HCT116 (cell line): ENCODE measurements around the gene ZNF777. TPM values are rescaled to one million over a fixed set of nuclear protein-coding genes. Genes with fewer than 3 reads are reported as not detected.

Experiments
- ATAC-seq: fragments of 200-7000 bp; cut with Tn5 transposase; 2 replicates; pipeline ENCODE4 v1.9.1; 2020; ENCODE audit warnings: mild to moderate bottlenecking, moderate library complexity
- BruUV-seq: library from RNA; stranded (reverse); fragments of 400-500 nt; replicated peaks from 2 replicates; lab custom pipeline; 2021; lab: Mats Ljungman, UMichigan
- CTCF ChIA-PET: fragments of 300-600 bp; sonication (Branson Sonifier 250); formaldehyde crosslinking; loops from one replicate; lab custom pipeline; 2021; ENCODE audit warnings: antibody characterized with exemption; lab: Charles Lee
- POLR2A ChIA-PET: fragments of 300-600, 350-600 bp; sonication (Branson Sonifier 250); formaldehyde crosslinking; loops from one replicate; lab custom pipeline; 2021; ENCODE audit warnings: antibody characterized with exemption; lab: Charles Lee
- RAD21 ChIA-PET, 2 experiments: fragments of 300-600 bp; sonication (Branson Sonifier 250); formaldehyde crosslinking; loops; one replicate each; lab custom pipeline; 2023; ENCODE audit warnings: low total read pairs in 2 of 2; ENCODE audit not compliant: uncharacterized antibody in 2 of 2, unreplicated experiment in 2 of 2, low non-redundant PET in 1 of 2; lab: Charles Lee
- DNase-seq: peaks from one replicate; pipeline ENCODE4 v3.0.0-alpha.2; 2010; ENCODE audit warnings: low read depth, low spot score
- H2AFZ ChIP-seq: fragments of 200-600 bp; shearing (Covaris generic), sonication (generic); 2 replicates; pipeline ENCODE4 v1.6.1; 2017; ENCODE audit warnings: low read depth, mixed run types, mixed read lengths, antibody characterized with exemption, low read length; ENCODE audit not compliant: poor library complexity, severe bottlenecking
- H3K27ac ChIP-seq: 2 replicates; pipeline ENCODE4 v1.5.1; 2012; ENCODE audit warnings: low read depth, low read length
- H3K27me3 ChIP-seq: fragments of 200-600 bp; sonication (generic); 2 replicates; pipeline ENCODE4 v1.6.1; 2016; ENCODE audit warnings: mixed run types, low read length, mixed read lengths; ENCODE audit not compliant: insufficient read depth
- H3K36me3 ChIP-seq, 2 experiments: fragments of 200-500 bp in 1 of 2; fragments of 200-600 bp in 1 of 2; sonication (Bioruptor generic) in 1 of 2; sonication (generic) in 1 of 2; 2 replicates each; pipeline versions ENCODE4 v1.5.1 to v1.6.1; 2014 to 2016; ENCODE audit warnings: low read length in 2 of 2, inconsistent platforms in 1 of 2, mixed read lengths in 1 of 2, mixed run types in 1 of 2; ENCODE audit not compliant: insufficient read depth in 2 of 2, control insufficient read depth in 1 of 2
- H3K4me1 ChIP-seq, 2 experiments: fragments of 200-600 bp in 1 of 2; sonication (generic) in 1 of 2; 2 replicates each; pipeline versions ENCODE4 v1.5.1 to v1.6.1; 2012 to 2017; ENCODE audit warnings: low read length in 2 of 2, inconsistent platforms in 1 of 2, mild to moderate bottlenecking in 1 of 2, mixed read lengths in 1 of 2, mixed run types in 1 of 2, moderate library complexity in 1 of 2; ENCODE audit not compliant: insufficient read depth in 2 of 2, control insufficient read depth in 1 of 2
- H3K4me2 ChIP-seq: fragments of 200-600 bp; sonication (generic); 2 replicates; pipeline ENCODE4 v1.6.1; 2017; ENCODE audit warnings: mixed run types, low read length, mixed read lengths
- H3K4me3 ChIP-seq, 2 experiments: fragments of 200-600 bp in 1 of 2; sonication (generic) in 1 of 2; replicated peaks in 1 of 2; 2 replicates each; pipeline ENCODE4 v1.5.1; 2011 to 2016; ENCODE audit warnings: low read length in 2 of 2, control low read depth in 1 of 2, low read depth in 1 of 2, mild to moderate bottlenecking in 1 of 2, mixed read lengths in 1 of 2, mixed run types in 1 of 2
- H3K79me2 ChIP-seq: fragments of 200-600 bp; sonication (generic); 2 replicates; pipeline ENCODE4 v1.6.1; 2017; ENCODE audit warnings: mild to moderate bottlenecking, mixed run types, low read length, moderate library complexity, mixed read lengths; ENCODE audit not compliant: insufficient read depth
- H3K9ac ChIP-seq: fragments of 200-600 bp; sonication (generic); 2 replicates; pipeline ENCODE4 v1.6.1; 2016; ENCODE audit warnings: low read length, mixed read lengths
- H3K9me2 ChIP-seq: fragments of 200-600 bp; sonication (generic), shearing (Covaris generic); 2 replicates; pipeline ENCODE4 v1.6.1; 2017; ENCODE audit warnings: mixed run types, mild to moderate bottlenecking, moderate library complexity; ENCODE audit not compliant: insufficient read depth
- H3K9me3 ChIP-seq, 2 experiments: fragments of 200-500 bp in 1 of 2; fragments of 200-600 bp in 1 of 2; sonication (Bioruptor generic) in 1 of 2; sonication (generic) in 1 of 2; 2 replicates each; pipeline ENCODE4 v1.6.1; 2014 to 2017; ENCODE audit warnings: low read length in 2 of 2, mixed read lengths in 2 of 2, inconsistent platforms in 1 of 2, low read depth in 1 of 2, mild to moderate bottlenecking in 1 of 2, mixed run types in 1 of 2, moderate library complexity in 1 of 2; ENCODE audit not compliant: control insufficient read depth in 1 of 2, insufficient read depth in 1 of 2
- H4K20me1 ChIP-seq: fragments of 200-600 bp; sonication (generic), shearing (Covaris generic); 2 replicates; pipeline ENCODE4 v1.6.1; 2017; ENCODE audit warnings: mixed run types, mild to moderate bottlenecking, moderate library complexity; ENCODE audit not compliant: insufficient read depth
- EZH2 ChIP-seq: fragments of 200-600 bp; sonication (generic); IDR thresholded peaks from 2 replicates; pipeline ENCODE4 v1.6.1; 2017; ENCODE audit warnings: antibody characterized with exemption, mixed run types
- JUND ChIP-seq: IDR thresholded peaks from 2 replicates; pipeline ENCODE4 v1.6.1; 2012
- RAD21 ChIP-seq: IDR thresholded peaks from 2 replicates; pipeline ENCODE4 v1.6.1; 2012; ENCODE audit warnings: low read depth, mild to moderate bottlenecking
- intact Hi-C: fragments of 100-400 bp; cut with micrococcal nuclease; formaldehyde crosslinking; loops from 2 replicates; pipeline ENCODE4 v1.10.0; 2022
- total RNA-seq: library from RNA; stranded (reverse); gene quantifications from one replicate; pipeline ENCODE4 v1.2.1, GENCODE V29; 2021; ENCODE audit not compliant: unreplicated experiment
- TF ChIP-seq, protein P1 (sequence below), 3 experiments: fragments of 200-600 bp in 1 of 3; sonication (generic) in 1 of 3; IDR thresholded peaks in 2 of 3; conservative IDR thresholded peaks in 1 of 3; 2 replicates each; pipeline ENCODE4 v1.5.1; 2012 to 2017; ENCODE audit warnings: low read depth in 2 of 3, low read length in 2 of 3, antibody characterized with exemption in 1 of 3, borderline replicate concordance in 1 of 3, control low read depth in 1 of 3, mild to moderate bottlenecking in 1 of 3, mixed read lengths in 1 of 3, mixed run types in 1 of 3, moderate library complexity in 1 of 3; ENCODE audit not compliant: insufficient read depth in 1 of 3

The ZNF777 gene
- total RNA-seq, 1 experiment from 2014 or later, result 15.6 TPM

DNA sequence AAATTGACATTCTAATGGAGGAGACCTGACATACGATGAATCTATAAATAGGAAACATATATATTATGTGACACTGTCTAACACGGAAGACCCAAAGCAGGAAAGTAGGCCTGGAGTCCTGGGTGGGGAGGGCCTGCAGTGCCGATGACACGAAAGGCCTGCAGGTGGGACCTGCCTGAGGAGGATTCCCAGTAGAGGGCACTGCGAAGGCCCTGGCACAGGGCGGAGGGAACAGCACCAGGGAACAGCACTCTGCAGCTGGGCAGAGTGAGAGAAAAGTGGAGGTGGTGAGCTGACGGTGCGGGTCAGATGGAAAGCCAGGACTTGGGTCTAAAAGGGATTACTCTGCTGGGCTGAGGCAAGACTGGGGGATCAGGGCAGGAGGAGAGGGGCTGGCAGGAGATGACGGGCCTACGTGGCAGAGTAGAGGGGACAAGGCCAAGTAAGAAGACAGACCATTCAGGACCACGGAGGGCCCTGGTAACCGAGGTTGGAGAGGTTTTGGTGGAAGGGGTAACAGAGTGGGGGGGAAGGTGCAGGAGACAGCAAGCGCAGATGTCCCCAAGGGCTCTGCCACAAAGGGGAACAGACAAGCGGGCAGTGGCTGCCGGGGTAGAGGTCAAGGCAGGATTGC lies 28.6 kb upstream of the ZNF777 start:
- Histone ChIP-seq H3K4me3 (no peak overlapping the region), H3K27me3 (no peaks in the 10 kb centered on the region), H3K27ac (no peak overlapping the region), H3K36me3 (peaks cover 35 to 44% of the 10 kb centered on the region in 2 experiments), H3K79me2 (peaks cover 19% of the 10 kb centered on the region), H3K4me1 (no peaks in the 10 kb centered on the region), H3K9me3 (no peaks in the 10 kb centered on the region), H4K20me1 (0 out of 2 replicates have a peak, but pooled peaks cover 7% of the 10 kb centered on the region), H2AFZ (no peak overlapping the region), H3K9ac (no peak overlapping the region), H3K9me2 (no peaks in the 10 kb centered on the region), H3K4me2 (no peak overlapping the region)
- ChIA-PET POLR2A (no interaction called here), RAD21 (no interaction called here), CTCF (no interaction called here)
- TF ChIP-seq RAD21, result peak; percentile 30; the same call in 1 of the 2 replicates
- TF ChIP-seq JUND, result no peak
- TF ChIP-seq, protein P1, sequence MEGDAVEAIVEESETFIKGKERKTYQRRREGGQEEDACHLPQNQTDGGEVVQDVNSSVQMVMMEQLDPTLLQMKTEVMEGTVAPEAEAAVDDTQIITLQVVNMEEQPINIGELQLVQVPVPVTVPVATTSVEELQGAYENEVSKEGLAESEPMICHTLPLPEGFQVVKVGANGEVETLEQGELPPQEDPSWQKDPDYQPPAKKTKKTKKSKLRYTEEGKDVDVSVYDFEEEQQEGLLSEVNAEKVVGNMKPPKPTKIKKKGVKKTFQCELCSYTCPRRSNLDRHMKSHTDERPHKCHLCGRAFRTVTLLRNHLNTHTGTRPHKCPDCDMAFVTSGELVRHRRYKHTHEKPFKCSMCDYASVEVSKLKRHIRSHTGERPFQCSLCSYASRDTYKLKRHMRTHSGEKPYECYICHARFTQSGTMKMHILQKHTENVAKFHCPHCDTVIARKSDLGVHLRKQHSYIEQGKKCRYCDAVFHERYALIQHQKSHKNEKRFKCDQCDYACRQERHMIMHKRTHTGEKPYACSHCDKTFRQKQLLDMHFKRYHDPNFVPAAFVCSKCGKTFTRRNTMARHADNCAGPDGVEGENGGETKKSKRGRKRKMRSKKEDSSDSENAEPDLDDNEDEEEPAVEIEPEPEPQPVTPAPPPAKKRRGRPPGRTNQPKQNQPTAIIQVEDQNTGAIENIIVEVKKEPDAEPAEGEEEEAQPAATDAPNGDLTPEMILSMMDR (IDR thresholded peaks at IDR 0.05 in 2 of 3, conservative IDR thresholded peaks at IDR 0.05 in 1 of 3; ENCODE audit: borderline replicate concordance in 1 of 3, insufficient read depth in 1 of 3, low read depth in 2 of 3, low read length in 2 of 3), result peak; percentile 43 to 52 (median 47); a peak in 4 of 6 replicates
- intact Hi-C loops, result loop anchor here (1.0 kb wide), 1 partner anchor 110 kb away; no protein-coding TSS in a partner anchor
- DNase-seq (no peak), ATAC-seq (peak; percentile 98)
- BruUV-seq, result no TSS peak

DNA sequence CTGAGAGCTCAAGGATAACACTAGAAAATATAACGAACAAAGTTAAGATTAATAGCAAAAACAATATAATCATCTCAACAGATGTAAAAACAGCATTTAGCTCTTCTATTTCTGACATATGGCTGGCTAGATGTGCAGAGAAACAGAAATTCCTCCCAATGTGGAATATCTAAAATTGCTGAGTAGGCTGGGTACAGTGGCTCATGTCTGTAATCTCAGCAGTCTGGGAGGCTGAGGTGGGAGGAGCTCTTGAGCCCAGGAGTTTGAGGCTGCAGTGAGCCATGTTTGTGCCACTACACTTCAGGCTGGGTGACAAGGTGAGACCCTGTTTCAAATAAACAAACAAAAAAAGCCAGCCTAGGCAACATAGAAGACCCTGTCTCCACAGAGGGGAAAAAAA lies 18.7 kb upstream of the ZNF777 start:
- DNase-seq, result no peak
- no peak overlapping the region for H2AFZ ChIP-seq

More for the DNA sequence above, 18.7 kb upstream of the ZNF777 start:
- H3K27me3 ChIP-seq, result no peaks in the 10 kb centered on the region
- no peak overlapping the region for H3K9ac ChIP-seq
- ATAC-seq, result no peak
- H3K9me2 ChIP-seq, result no peaks in the 10 kb centered on the region
- RAD21 ChIA-PET, result no interaction called here
- POLR2A ChIA-PET, result no interaction called here
- H3K4me3 ChIP-seq, result no peak overlapping the region
- peaks cover 16% of the 10 kb centered on the region for H3K79me2 ChIP-seq
- TF ChIP-seq EZH2, result no peak
- intact Hi-C loops, result no loop called here
- no TSS peak for BruUV-seq
- no peak overlapping the region for H3K4me2 ChIP-seq
- no peaks in the 10 kb centered on the region; a peak in 1 of 4 replicates for H3K4me1 ChIP-seq
- CTCF ChIA-PET, result no interaction called here
- no peaks in the 10 kb centered on the region for H3K9me3 ChIP-seq
- H3K36me3 ChIP-seq, result peaks cover 3 to 28% of the 10 kb centered on the region in 2 experiments; a peak in 3 of 4 replicates
- H3K27ac ChIP-seq, result no peak overlapping the region
- H4K20me1 ChIP-seq, result no peaks in the 10 kb centered on the region
